Pancreas (tissue), 10 donors: ENCODE measurements around the gene STBD1. TPM values are rescaled to one million over a fixed set of nuclear protein-coding genes. Genes with fewer than 3 reads are reported as not detected.
"Not testable (repeated sequence)": the region's sequence is repeated elsewhere in the genome, so short reads cannot be mapped to it uniquely, and the experiment has no call there.

Source experiments
- ATAC-seq, 4 donors: fragments of 200-7000 bp; cut with Tn5 transposase; one replicate each; pipeline versions ENCODE4 v1.8.0 to v1.9.1; 2020; ENCODE audit warnings: mild to moderate bottlenecking in 4 of 4, moderate library complexity in 4 of 4
- DNase-seq, 6 donors: peaks; one replicate each; pipeline ENCODE4 v3.0.0-alpha.2; 2020
- FAIRE-seq: peaks from 2 replicates; lab custom pipeline; 2012; peaks lifted over from hg19 to GRCh38; lab: Jason Lieb, UNC
- H3K27ac ChIP-seq, 4 donors: fragments of 200-600 bp; sonication (generic); 1 replicate in 3 of 4; 2 replicates in 1 of 4; pipeline versions ENCODE4 v1.5.0 to v1.8.0; 2020
- H3K27me3 ChIP-seq, 4 donors: fragments of 200-600 bp; one replicate each; pipeline ENCODE4 v1.8.0; 2021
- H3K36me3 ChIP-seq, 3 donors: fragments of 200-600 bp; sonication (generic) in 1 of 3; one replicate each; pipeline versions ENCODE4 v1.5.0 to v1.8.0; 2020 to 2021
- H3K4me1 ChIP-seq, 3 donors: fragments of 200-600 bp; one replicate each; pipeline ENCODE4 v1.8.0; 2021
- H3K4me3 ChIP-seq, 4 donors: fragments of 200-600 bp; sonication (generic) in 2 of 4; one replicate each; pipeline versions ENCODE4 v1.5.0 to v1.8.0; 2020 to 2021
- H3K9me3 ChIP-seq, 4 donors: fragments of 200-600 bp; one replicate each; pipeline ENCODE4 v1.8.0; 2021
- CTCF ChIP-seq, 4 donors: fragments of 200-600 bp; sonication (generic) in 3 of 4; IDR thresholded peaks; one replicate each; pipeline versions ENCODE4 v1.5.0 to v1.8.0; 2021; ENCODE audit warnings: antibody characterized with exemption in 4 of 4
- WGBS, 2 donors: extraction: QIAGEN DNeasy Blood & Tissue Kit; methylation state at CpG; one replicate each; pipeline ENCODE4 v1.1.7; 2013; 5-methylcytosine and 5-hydroxymethylcytosine counted together
- intact Hi-C, 3 donors: fragments of 100-400 bp; cut with DNase I; formaldehyde crosslinking; loops; one replicate each; pipeline versions ENCODE4 v1.11.1 to v1.14.2; 2022
- polyA plus RNA-seq, 2 donors: library from polyadenylated mRNA; stranded (reverse); fragments of 200-250 nt; gene quantifications; one replicate each; pipeline ENCODE4 v1.2.3, GENCODE V29; 2013
- total RNA-seq, 6 donors: library from RNA; stranded (reverse); fragmentation: NEBNext Ultra II Directional in 4 of 6; extraction: Animal tissue kit (Norgen Biotek cat#: 25700) in 4 of 6; gene quantifications; one replicate each; pipeline versions ENCODE4 v1.2.1 to v1.2.4, GENCODE V29; 2021 to 2023
- donor health status: healthy with polysubstance abuse.
- donor health status: DM: no; HTN: no; CAD: no; lungs with moderate emphysema.
- donor health status: DM: no; HTN: no; CAD: no.
- donor health status: control.
- donor health status: control.
- donor health status: Bipolar disorder and iron deficiency.
- donor health status: DM: yes; HTN: yes; CAD: no.
- donor health status: DM: no; HTN: no; CAD: no.
- donor health status: DM: no; HTN: no; CAD: no.
- donor health status: DM: yes; HTN: yes; CAD: no.

STBD1 gene
- total and polyA plus RNA-seq, 8 donors = 1.7 to 6.5 (median 3.1) TPM

DNA sequence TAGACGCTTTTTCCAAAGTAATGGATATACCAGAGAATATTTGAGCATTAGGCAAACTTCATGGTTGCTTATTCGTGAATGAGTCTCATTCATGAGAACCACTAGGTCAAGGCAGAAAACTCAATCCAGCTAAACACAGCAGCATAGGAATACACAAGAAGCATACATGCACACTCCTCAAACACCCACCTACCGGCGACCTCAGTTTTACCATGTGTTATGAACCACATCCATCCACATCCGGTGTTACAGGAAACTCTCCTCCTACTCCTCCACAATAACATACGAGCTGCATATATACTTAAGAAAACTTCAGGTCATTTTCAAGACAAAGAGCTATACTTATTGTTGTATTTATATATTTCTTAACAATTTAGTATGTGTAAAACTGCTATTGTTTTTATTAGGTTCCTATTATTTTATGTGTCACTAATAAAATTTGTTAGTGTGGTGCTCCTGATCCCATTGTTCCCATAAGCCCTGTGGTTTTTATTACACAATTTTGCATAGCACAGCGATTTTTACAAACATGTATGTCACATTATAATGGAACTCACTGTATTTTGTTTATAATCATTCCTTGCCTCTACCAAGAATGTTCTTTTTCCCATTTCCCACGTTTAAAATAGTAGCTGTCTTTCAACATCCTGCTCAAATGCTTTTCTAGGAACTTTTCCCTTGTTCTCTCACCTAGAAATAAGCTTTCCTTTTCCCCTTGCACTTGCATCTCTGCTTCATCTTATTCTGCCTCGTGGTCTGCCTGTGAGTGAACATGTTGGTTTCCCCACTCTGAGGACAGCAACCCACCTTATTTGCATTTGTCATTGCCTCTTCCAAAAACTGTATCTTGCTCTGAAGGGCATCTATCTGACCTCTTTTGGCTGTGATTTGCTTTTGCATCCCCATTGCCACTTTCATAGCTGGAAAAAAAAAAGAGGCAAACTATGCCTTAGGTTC is 48.3 kb downstream of the STBD1 start:
- Histone ChIP-seq H3K4me1 (peaks cover 0 to 7% (median 5%) of the 10 kb centered on the region in 3 donors), H3K27me3 (no peaks in the 10 kb centered on the region), H3K36me3 (no peaks in the 10 kb centered on the region), H3K4me3 (no peak overlapping the region), H3K9me3 (no peaks in the 10 kb centered on the region), H3K27ac (no peak overlapping the region)
- no peak for DNase-seq
- intact Hi-C loops = no loop called here
- FAIRE-seq = no peak
- ATAC-seq = no peak
- TF ChIP-seq CTCF (IDR thresholded peaks at IDR 0.05) = no peak
- 74 to 80% methylated on average over 9 of the region's 9 CpGs for WGBS, 2 donors

DNA sequence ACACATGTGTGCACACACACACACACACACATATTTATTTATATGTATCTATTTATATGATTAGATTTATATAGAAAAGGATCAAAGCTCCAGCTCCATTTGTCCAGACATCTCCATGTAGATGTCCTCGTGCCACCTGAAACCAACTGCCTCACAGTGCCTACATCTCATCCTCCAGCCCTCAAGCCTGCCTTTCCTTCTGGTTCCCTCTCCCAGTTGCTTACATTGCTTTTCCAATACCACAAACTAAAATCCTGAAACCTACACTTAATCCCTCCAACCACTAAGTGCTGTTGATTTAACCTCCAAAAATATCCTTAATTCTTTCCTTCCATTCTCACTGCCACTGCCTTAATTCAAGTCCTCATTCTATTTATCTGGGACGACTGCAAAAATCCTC is 51.4 kb downstream of the STBD1 start:
- no peak overlapping the region for H3K27ac ChIP-seq
- no peak for TF ChIP-seq CTCF (IDR thresholded peaks at IDR 0.05)
- WGBS, 2 donors = 67 to 83% methylated on average over 2 of the region's 2 CpGs
- no peaks in the 10 kb centered on the region for H3K9me3 ChIP-seq
- H3K27me3 ChIP-seq = no peaks in the 10 kb centered on the region
- H3K36me3 ChIP-seq = no peaks in the 10 kb centered on the region
- no peak for FAIRE-seq
- H3K4me3 ChIP-seq = no peak overlapping the region
- intact Hi-C loops = no loop called here
- H3K4me1 ChIP-seq = peaks cover 0 to 5% (median 5%) of the 10 kb centered on the region in 3 donors
- no peak for DNase-seq
- ATAC-seq = no peak

- H3K4me1 ChIP-seq, intact Hi-C loops, H3K27ac ChIP-seq, ATAC-seq, H3K27me3 ChIP-seq, H3K9me3 ChIP-seq, FAIRE-seq, H3K4me3 ChIP-seq, DNase-seq, H3K36me3 ChIP-seq: not testable (repeated sequence)
Observed at GRCh38 chr4:76359881-76360466, 53.4 kb downstream of the STBD1 start.

Other genes with a start within 250 kb of the STBD1 start
- 1 to 10 TPM in 5 of 6 donors, under 1 TPM in 1; 0.32 to 7.5 (median 4.9) TPM for gene ART3, start 232.0 kb upstream of the STBD1 start, total RNA-seq
- gene ART3, start 232.0 kb upstream of the STBD1 start, polyA plus RNA-seq = 10 to 100 TPM in 1 of 2 donors, 1 to 10 TPM in 1; 2.5 to 14.4 TPM
- gene NUP54, start 158.3 kb upstream of the STBD1 start, total RNA-seq = 10 to 100 TPM; 17.5 to 20.8 (median 19.2) TPM
- 10 to 100 TPM; 15.6 to 21.7 TPM for gene NUP54, start 158.3 kb upstream of the STBD1 start, polyA plus RNA-seq
- gene SCARB2, start 92.9 kb upstream of the STBD1 start, total RNA-seq = 100 to 1,000 TPM in 1 of 6 donors, 10 to 100 TPM in 5; 65.4 to 123 (median 73.3) TPM
- 10 to 100 TPM; 36.8 to 50.7 TPM for gene SCARB2, start 92.9 kb upstream of the STBD1 start, polyA plus RNA-seq
- 10 to 100 TPM in 2 of 6 donors, 1 to 10 TPM in 4; 3.6 to 11.5 (median 7.3) TPM for gene FAM47E, start 55.0 kb upstream of the STBD1 start, total RNA-seq
- gene FAM47E, start 55.0 kb upstream of the STBD1 start, polyA plus RNA-seq = 10 to 100 TPM; 13.1 to 14.8 TPM
- under 1 TPM; 0.41 to 0.94 (median 0.63) TPM for gene CCDC158, start 114.4 kb downstream of the STBD1 start, total RNA-seq
- gene CCDC158, start 114.4 kb downstream of the STBD1 start, polyA plus RNA-seq = under 1 TPM; 0.19 to 0.73 TPM
- 10 to 100 TPM; 11.7 to 43.5 (median 21.3) TPM for gene SHROOM3, start 128.5 kb downstream of the STBD1 start, total RNA-seq
- gene SHROOM3, start 128.5 kb downstream of the STBD1 start, polyA plus RNA-seq = 1 to 10 TPM; 6.2 to 8.7 TPM